ENCODE results near the gene PFN3.

DNA sequence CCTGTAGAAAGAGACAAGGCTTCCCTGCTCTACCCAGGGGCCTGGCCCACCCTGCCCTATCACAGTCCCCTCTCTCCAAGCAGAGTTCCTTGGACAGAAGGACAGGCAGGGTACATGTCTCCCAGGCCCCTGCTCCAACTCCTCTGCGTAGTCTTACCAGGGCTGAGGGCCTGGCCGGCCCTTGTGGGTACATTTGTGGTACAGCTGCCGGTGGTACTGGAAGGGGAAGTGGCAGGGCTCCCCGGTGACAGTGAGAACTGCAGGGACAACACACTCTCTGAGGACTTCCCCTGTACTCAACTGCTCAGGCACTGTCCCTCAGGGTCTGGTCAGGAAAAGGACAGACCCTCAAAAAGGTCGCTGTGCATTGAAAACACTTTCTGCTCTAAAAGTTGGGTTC lies 5.3 kb upstream of the PFN3 start:
- TF ChIP-seq, protein P1, sequence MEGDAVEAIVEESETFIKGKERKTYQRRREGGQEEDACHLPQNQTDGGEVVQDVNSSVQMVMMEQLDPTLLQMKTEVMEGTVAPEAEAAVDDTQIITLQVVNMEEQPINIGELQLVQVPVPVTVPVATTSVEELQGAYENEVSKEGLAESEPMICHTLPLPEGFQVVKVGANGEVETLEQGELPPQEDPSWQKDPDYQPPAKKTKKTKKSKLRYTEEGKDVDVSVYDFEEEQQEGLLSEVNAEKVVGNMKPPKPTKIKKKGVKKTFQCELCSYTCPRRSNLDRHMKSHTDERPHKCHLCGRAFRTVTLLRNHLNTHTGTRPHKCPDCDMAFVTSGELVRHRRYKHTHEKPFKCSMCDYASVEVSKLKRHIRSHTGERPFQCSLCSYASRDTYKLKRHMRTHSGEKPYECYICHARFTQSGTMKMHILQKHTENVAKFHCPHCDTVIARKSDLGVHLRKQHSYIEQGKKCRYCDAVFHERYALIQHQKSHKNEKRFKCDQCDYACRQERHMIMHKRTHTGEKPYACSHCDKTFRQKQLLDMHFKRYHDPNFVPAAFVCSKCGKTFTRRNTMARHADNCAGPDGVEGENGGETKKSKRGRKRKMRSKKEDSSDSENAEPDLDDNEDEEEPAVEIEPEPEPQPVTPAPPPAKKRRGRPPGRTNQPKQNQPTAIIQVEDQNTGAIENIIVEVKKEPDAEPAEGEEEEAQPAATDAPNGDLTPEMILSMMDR (optimal IDR thresholded peaks at IDR 0.05 in 1 of 3, IDR thresholded peaks at IDR 0.05 in 1 of 3, conservative IDR thresholded peaks at IDR 0.05 in 1 of 3; ENCODE audit: extremely low read depth in 1 of 3, insufficient read depth in 2 of 3, low read length in 3 of 3): no peak
- no peak for TF ChIP-seq EZH2 (IDR thresholded peaks at IDR 0.05; ENCODE audit: low read length)

Data from keratinocyte (primary cell).